ENCODE measurements around the gene GAST. TPM values are rescaled to one million over a fixed set of nuclear protein-coding genes. Genes with fewer than 3 reads are reported as not detected.

The GAST gene
- total and polyA plus RNA-seq, 9 of the 15 experiments (the other 6 are each of a cell fraction or from before 2014, with no cell fraction given) = not detected

DNA sequence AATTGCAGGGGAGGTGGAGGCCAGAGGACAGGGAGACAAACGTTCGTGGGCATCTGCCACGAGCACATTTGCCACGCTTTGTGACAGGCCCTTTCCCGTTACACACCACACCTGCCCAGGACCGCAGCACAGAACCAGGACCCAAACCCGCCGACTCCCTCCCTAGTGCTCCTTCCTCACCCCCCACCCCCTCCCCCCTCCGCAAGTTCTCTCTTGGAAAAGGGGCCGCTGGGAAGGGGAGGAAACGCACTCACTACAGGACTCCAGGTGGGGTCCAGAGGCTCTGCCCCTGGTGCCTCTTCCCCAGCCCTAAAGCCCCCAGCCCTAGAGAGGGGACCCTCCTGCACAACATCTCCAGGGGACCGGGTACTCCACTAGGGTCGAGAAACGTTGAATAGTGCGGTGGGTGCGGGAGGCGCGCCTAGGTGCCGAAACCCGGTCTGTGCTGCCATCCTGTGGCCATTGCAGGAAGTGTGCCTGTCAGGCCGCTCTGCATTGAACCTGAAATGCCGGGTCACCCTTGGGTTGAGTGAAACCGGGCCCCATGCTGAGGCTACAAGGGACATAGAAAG lies 45.3 kb upstream of the GAST start (continued):
- TF ChIP-seq, protein P1, sequence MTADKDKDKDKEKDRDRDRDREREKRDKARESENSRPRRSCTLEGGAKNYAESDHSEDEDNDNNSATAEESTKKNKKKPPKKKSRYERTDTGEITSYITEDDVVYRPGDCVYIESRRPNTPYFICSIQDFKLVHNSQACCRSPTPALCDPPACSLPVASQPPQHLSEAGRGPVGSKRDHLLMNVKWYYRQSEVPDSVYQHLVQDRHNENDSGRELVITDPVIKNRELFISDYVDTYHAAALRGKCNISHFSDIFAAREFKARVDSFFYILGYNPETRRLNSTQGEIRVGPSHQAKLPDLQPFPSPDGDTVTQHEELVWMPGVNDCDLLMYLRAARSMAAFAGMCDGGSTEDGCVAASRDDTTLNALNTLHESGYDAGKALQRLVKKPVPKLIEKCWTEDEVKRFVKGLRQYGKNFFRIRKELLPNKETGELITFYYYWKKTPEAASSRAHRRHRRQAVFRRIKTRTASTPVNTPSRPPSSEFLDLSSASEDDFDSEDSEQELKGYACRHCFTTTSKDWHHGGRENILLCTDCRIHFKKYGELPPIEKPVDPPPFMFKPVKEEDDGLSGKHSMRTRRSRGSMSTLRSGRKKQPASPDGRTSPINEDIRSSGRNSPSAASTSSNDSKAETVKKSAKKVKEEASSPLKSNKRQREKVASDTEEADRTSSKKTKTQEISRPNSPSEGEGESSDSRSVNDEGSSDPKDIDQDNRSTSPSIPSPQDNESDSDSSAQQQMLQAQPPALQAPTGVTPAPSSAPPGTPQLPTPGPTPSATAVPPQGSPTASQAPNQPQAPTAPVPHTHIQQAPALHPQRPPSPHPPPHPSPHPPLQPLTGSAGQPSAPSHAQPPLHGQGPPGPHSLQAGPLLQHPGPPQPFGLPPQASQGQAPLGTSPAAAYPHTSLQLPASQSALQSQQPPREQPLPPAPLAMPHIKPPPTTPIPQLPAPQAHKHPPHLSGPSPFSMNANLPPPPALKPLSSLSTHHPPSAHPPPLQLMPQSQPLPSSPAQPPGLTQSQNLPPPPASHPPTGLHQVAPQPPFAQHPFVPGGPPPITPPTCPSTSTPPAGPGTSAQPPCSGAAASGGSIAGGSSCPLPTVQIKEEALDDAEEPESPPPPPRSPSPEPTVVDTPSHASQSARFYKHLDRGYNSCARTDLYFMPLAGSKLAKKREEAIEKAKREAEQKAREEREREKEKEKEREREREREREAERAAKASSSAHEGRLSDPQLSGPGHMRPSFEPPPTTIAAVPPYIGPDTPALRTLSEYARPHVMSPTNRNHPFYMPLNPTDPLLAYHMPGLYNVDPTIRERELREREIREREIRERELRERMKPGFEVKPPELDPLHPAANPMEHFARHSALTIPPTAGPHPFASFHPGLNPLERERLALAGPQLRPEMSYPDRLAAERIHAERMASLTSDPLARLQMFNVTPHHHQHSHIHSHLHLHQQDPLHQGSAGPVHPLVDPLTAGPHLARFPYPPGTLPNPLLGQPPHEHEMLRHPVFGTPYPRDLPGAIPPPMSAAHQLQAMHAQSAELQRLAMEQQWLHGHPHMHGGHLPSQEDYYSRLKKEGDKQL (CRISPR knock-in tag; IDR thresholded peaks at IDR 0.05; ENCODE audit: borderline replicate concordance) = no peak
- TF ChIP-seq DNMT1 (IDR thresholded peaks at IDR 0.05) = no peak
- no peak for TF ChIP-seq FOXA1 (IDR thresholded peaks at IDR 0.05; ENCODE audit: borderline replicate concordance)
- TF ChIP-seq, protein P2, sequence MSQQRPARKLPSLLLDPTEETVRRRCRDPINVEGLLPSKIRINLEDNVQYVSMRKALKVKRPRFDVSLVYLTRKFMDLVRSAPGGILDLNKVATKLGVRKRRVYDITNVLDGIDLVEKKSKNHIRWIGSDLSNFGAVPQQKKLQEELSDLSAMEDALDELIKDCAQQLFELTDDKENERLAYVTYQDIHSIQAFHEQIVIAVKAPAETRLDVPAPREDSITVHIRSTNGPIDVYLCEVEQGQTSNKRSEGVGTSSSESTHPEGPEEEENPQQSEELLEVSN (IDR thresholded peaks at IDR 0.05; ENCODE audit: borderline replicate concordance in 1 of 2, extremely low read depth in 1 of 2, insufficient read depth in 1 of 2, insufficient read length in 1 of 2, low read depth in 1 of 2, low read length in 1 of 2, poor library complexity in 1 of 2, severe bottlenecking in 1 of 2) = peak; percentile 34 to 36
- TF ChIP-seq, protein P3, sequence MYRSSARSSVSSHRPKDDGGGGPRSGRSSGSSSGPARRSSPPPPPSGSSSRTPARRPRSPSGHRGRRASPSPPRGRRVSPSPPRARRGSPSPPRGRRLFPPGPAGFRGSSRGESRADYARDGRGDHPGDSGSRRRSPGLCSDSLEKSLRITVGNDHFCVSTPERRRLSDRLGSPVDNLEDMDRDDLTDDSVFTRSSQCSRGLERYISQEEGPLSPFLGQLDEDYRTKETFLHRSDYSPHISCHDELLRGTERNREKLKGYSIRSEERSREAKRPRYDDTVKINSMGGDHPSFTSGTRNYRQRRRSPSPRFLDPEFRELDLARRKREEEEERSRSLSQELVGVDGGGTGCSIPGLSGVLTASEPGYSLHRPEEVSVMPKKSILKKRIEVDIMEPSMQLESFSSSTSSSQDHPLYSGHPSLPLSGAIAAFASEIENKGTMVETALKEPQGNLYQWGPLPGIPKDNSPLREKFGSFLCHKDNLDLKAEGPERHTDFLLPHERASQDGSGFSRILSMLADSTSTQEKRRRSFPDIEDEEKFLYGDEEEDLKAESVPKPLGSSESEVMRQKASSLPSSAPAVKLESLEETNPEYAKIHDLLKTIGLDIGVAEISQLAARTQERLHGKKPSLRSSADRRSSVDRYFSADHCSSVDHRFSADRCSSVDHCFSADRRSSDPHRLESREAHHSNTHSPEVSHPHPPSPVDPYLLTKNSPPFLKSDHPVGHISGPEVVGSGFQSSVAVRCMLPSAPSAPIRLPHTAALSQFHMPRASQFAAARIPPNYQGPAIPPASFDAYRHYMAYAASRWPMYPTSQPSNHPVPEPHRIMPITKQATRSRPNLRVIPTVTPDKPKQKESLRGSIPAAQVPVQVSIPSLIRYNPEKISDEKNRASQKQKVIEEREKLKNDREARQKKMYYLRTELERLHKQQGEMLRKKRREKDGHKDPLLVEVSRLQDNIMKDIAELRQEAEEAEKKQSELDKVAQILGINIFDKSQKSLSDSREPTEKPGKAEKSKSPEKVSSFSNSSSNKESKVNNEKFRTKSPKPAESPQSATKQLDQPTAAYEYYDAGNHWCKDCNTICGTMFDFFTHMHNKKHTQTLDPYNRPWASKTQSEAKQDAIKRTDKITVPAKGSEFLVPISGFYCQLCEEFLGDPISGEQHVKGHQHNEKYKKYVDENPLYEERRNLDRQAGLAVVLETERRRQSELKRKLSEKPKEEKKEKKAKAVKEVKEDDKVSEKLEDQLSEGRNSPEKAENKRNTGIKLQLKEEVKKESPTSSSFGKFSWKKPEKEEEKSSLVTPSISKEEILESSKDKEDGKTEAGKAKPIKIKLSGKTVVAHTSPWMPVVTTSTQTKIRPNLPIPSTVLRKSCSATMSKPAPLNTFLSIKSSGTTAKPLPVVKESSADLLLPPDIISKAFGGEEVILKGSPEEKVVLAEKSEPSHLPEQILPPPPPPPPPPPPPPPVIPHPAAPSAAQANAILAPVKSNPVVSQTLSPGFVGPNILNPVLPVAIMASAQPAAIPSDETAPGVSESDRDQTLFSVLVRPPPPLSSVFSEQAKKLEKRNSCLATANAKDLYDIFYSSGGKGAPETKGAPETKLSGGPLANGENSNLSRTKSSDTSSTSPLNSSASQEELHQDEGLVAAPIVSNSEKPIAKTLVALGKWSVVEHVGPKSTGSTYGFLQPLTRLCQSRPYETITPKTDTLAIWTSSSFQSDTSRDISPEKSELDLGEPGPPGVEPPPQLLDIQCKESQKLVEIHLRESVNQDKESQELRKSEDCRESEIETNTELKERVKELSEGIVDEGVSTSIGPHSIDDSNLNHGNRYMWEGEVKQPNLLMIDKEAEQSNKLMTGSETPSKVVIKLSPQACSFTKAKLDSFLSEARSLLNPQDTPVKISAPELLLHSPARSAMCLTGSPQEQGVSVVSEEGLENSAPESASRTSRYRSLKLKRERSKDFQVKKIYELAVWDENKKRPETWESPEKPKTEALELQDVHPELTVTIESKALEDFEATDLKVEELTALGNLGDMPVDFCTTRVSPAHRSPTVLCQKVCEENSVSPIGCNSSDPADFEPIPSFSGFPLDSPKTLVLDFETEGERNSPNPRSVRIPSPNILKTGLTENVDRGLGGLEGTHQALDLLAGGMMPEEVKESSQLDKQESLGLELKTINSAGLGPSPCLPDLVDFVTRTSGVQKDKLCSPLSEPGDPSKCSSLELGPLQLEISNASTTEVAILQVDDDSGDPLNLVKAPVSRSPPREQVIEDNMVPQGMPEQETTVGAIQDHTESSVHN (IDR thresholded peaks at IDR 0.05; ENCODE audit: borderline replicate concordance in 1 of 2, low read depth in 1 of 2) = no peak
- TF ChIP-seq ZNF431 (CRISPR knock-in tag; IDR thresholded peaks at IDR 0.05) = no peak
- TF ChIP-seq KDM4B (IDR thresholded peaks at IDR 0.05; ENCODE audit: borderline replicate concordance in 2 of 2, low read depth in 1 of 2) = no peak
- TF ChIP-seq SP2 (IDR thresholded peaks at IDR 0.05; ENCODE audit: extremely low read depth, low read depth, low read length, poor library complexity, severe bottlenecking) = no peak
- TF ChIP-seq ZNF444 (CRISPR knock-in tag; IDR thresholded peaks at IDR 0.05) = peak; percentile 68
- TF ChIP-seq SLC30A9 (CRISPR knock-in tag; IDR thresholded peaks at IDR 0.05) = no peak
